ENCODE data around the gene ZNF770. TPM values are rescaled to one million over a fixed set of nuclear protein-coding genes. Genes with fewer than 3 reads are reported as not detected.

ZNF770 gene, protein sequence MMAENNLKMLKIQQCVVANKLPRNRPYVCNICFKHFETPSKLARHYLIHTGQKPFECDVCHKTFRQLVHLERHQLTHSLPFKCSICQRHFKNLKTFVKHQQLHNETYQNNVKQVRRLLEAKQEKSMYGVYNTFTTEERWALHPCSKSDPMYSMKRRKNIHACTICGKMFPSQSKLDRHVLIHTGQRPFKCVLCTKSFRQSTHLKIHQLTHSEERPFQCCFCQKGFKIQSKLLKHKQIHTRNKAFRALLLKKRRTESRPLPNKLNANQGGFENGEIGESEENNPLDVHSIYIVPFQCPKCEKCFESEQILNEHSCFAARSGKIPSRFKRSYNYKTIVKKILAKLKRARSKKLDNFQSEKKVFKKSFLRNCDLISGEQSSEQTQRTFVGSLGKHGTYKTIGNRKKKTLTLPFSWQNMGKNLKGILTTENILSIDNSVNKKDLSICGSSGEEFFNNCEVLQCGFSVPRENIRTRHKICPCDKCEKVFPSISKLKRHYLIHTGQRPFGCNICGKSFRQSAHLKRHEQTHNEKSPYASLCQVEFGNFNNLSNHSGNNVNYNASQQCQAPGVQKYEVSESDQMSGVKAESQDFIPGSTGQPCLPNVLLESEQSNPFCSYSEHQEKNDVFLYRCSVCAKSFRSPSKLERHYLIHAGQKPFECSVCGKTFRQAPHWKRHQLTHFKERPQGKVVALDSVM
- 10 to 100 TPM; 33.1 to 39.3 TPM for total RNA-seq
- 69.8 to 85.5 reads per million in 2 donors for total RNA-seq

- DNase-seq (peak; percentile 72 to 83 (median 74)), ATAC-seq (peak; percentile 88)
- no peaks in the 10 kb centered on the region for H3K36me3 Mint-ChIP-seq (ENCODE audit: low read depth)
- peak within 1 kb of the TSS; percentile 98 for H3K27ac Mint-ChIP-seq
- H3K4me3 Mint-ChIP-seq = peak within 1 kb of the TSS; percentile 96
- H3K27me3 Mint-ChIP-seq = no peaks in the 10 kb centered on the region
- no peaks in the 10 kb centered on the region for H3K9me3 ChIP-seq (ENCODE audit: control insufficient read depth, low read length, poor library complexity, severe bottlenecking)
- peaks cover 20% of the 10 kb centered on the region for H3K4me1 Mint-ChIP-seq
These were observed at the start of gene ZNF770 for GRCh38 chr15:34988027-34988902. ZNF770 (minus strand) TSS chr15:34988287; CDS start chr15:34983434, 4,853 bp downstream.

DNA sequence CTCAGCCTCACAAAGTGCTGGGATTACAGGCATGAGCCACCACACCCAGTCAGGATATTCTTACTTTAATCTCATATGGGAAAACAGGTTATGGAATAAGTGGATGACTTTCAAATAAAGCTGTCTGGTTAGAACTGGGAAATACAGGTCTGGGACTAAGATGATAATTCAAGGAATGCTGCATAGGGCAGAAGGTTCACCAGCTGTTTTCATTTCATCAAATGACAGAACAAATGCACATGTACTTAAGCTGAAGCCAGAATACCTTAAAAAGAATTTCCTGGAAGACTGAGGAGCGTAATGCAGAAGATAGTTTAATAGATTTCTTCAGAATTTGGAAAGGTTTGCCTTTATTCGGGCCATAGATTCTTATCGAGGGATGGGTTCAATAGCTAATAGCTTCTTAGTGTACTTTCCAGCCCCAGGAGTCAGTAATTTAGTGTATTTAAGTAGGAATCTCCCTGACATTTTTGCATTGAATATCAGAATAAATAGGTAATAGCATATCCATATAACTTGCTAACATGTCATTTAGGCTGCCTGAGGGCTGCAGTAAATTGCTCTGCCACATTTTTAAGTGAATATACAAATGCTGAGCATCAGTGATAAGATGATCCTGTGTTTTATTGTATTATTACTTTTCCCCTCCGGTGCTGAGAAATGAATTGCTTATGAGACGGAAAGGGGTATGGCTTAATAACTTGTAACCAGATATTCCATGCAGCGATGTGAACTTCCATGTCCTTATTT is 40.3 kb upstream of the ZNF770 start:
- Mint-ChIP-seq H3K4me3 (no peak overlapping the region), H3K36me3 (ENCODE audit: low read depth) (no peaks in the 10 kb centered on the region), H3K4me1 (no peaks in the 10 kb centered on the region), H3K27ac (no peak overlapping the region), H3K27me3 (peaks cover 17% of the 10 kb centered on the region)
- no peak for DNase-seq
- no peaks in the 10 kb centered on the region for H3K9me3 ChIP-seq (ENCODE audit: control insufficient read depth, low read length, poor library complexity, severe bottlenecking)
- no peak for ATAC-seq

DNA sequence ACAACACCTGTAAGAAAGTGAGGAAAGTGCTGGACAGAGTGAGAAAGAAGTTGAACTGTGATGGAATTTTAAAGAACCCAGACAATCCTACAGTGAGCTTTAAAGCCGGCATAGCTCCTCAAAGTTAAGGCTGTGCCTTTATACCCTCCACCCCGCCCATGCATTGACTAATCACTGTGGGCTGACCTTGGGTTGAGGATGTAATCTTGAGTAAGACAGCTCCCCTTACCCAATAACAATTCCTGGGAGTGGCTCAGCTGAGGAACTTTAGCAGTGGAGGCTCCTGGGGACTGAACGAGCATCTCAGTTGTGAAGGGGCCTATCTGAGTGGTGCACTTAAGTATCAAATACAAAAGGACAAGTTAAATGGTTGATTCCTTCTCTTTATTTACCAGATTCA is 35.7 kb upstream of the ZNF770 start:
- DNase-seq (no peak), ATAC-seq (no peak)
- Mint-ChIP-seq H3K27ac (no peak overlapping the region), H3K4me3 (no peak overlapping the region), H3K4me1 (peaks cover 11% of the 10 kb centered on the region), H3K27me3 (peaks cover 28% of the 10 kb centered on the region), H3K36me3 (ENCODE audit: low read depth) (peaks cover 3% of the 10 kb centered on the region)
- no peaks in the 10 kb centered on the region for H3K9me3 ChIP-seq (ENCODE audit: control insufficient read depth, low read length, poor library complexity, severe bottlenecking)

DNA sequence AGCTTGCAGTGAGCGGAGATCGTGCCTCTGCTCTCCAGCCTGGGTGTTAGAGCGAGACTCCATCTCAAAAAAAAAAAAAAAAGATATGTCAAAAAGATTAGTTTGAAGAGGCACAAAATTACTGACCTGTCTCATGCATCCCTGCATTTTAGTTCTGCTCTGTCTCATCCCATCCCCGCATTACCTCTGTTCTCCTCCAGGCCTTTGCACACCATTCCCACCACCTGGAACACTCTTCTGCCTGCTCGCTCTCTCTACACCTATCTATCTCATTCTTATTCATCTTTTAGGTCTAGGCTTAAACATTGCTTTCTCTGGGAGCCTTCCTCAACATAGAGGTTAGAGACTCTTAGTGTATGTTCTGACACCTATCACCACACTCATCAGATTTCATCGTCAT is 32.9 kb upstream of the ZNF770 start:
- peaks cover 3% of the 10 kb centered on the region for H3K36me3 Mint-ChIP-seq (ENCODE audit: low read depth)
- H3K9me3 ChIP-seq (ENCODE audit: control insufficient read depth, low read length, poor library complexity, severe bottlenecking) = no peaks in the 10 kb centered on the region
- ATAC-seq (no peak), DNase-seq (no peak)
- no peak overlapping the region for H3K4me3 Mint-ChIP-seq
- H3K4me1 Mint-ChIP-seq = peaks cover 11% of the 10 kb centered on the region
- no peak overlapping the region for H3K27ac Mint-ChIP-seq
- peaks cover 23% of the 10 kb centered on the region for H3K27me3 Mint-ChIP-seq

- no peaks in the 10 kb centered on the region for H3K9me3 ChIP-seq (ENCODE audit: control insufficient read depth, low read length, poor library complexity, severe bottlenecking)
- H3K27me3 Mint-ChIP-seq = peaks cover 23% of the 10 kb centered on the region
- no peak overlapping the region for H3K27ac Mint-ChIP-seq
- ATAC-seq = no peak
- peaks cover 3% of the 10 kb centered on the region for H3K36me3 Mint-ChIP-seq (ENCODE audit: low read depth)
- H3K4me1 Mint-ChIP-seq = peaks cover 11% of the 10 kb centered on the region
- peak overlapping the region; percentile 68 for H3K4me3 Mint-ChIP-seq
- DNase-seq = no peak
These were observed 31.6 kb upstream of the ZNF770 start for GRCh38 chr15:35019404-35020327.

DNA sequence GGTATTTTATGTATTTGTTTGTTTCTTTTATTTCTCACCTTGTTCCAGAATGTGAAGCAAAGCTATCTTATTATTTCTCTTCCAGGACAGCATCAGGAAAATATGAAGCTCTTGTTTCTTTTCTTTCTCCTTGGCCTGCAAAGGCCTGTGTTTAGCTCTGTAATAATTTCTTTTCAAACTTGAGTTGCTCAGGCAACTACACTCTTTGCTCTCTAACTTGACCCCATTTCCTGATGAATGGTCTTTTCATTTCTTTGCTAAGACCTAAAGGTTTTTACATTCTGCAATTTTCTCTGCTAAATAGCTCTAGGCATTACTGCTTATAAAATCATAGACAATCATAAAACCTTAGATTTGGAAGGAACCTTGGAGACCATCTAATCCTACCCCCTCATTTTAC is 26.2 kb upstream of the ZNF770 start:
- peaks cover 7% of the 10 kb centered on the region for H3K27me3 Mint-ChIP-seq
- no peaks in the 10 kb centered on the region for H3K9me3 ChIP-seq (ENCODE audit: control insufficient read depth, low read length, poor library complexity, severe bottlenecking)
- no peak overlapping the region for H3K27ac Mint-ChIP-seq
- ATAC-seq = no peak
- H3K36me3 Mint-ChIP-seq (ENCODE audit: low read depth) = no peaks in the 10 kb centered on the region
- peaks cover 3% of the 10 kb centered on the region for H3K4me1 Mint-ChIP-seq
- DNase-seq = no peak
- no peak overlapping the region for H3K4me3 Mint-ChIP-seq

DNA sequence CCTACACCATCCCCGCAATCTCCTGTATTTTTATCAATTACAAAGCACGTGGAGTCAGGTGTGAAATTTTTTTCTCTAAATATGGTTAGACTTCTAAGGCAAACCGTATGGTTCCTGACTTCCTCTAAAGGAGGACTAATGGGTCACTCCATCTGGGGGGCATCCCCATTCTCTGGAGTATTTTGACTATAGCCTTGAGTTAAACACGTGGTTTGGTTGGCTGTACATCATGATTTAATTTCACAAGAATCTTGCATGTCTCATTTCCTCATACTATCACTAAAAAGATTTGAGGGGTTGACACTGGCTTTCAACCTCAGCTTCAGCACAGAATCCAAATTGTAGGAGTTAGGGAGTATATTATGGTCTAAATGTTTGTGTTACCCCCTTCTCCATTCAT is 25.3 kb upstream of the ZNF770 start:
- H3K4me3 Mint-ChIP-seq = no peak overlapping the region
- H3K4me1 Mint-ChIP-seq = no peaks in the 10 kb centered on the region
- DNase-seq (no peak), ATAC-seq (no peak)
- H3K27me3 Mint-ChIP-seq = peaks cover 7% of the 10 kb centered on the region
- no peak overlapping the region for H3K27ac Mint-ChIP-seq
- no peaks in the 10 kb centered on the region for H3K9me3 ChIP-seq (ENCODE audit: control insufficient read depth, low read length, poor library complexity, severe bottlenecking)
- no peaks in the 10 kb centered on the region for H3K36me3 Mint-ChIP-seq (ENCODE audit: low read depth)

DNA sequence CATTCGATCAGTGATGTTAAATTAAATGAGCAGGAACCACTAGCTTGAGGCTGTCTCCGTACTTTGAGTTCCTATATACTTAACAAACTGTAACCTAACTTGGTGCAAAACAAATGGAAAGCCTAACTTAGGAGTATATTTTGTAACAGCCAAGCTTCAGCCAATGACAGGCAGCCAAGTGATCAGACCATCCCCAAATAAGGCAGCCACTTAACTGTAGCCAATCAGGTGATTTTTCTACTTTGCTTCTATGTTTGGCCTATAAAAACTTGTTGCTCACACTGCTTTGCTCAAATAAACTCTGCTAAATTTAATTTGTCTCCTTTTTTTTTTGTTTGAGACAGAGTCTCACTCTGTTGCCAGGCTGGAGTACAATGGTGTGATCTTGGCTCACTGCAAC is 19.3 kb upstream of the ZNF770 start:
- ATAC-seq (no peak), DNase-seq (no peak)
- no peaks in the 10 kb centered on the region for H3K36me3 Mint-ChIP-seq (ENCODE audit: low read depth)
- H3K4me3 Mint-ChIP-seq = no peak overlapping the region
- no peak overlapping the region for H3K27ac Mint-ChIP-seq
- no peaks in the 10 kb centered on the region for H3K9me3 ChIP-seq (ENCODE audit: control insufficient read depth, low read length, poor library complexity, severe bottlenecking)
- H3K27me3 Mint-ChIP-seq = peaks cover 25% of the 10 kb centered on the region
- H3K4me1 Mint-ChIP-seq = no peaks in the 10 kb centered on the region

GRCh38 chr15:35005933-35006332 is 17.8 kb upstream of the ZNF770 start:
- ATAC-seq = no peak
- DNase-seq = no peak

DNA sequence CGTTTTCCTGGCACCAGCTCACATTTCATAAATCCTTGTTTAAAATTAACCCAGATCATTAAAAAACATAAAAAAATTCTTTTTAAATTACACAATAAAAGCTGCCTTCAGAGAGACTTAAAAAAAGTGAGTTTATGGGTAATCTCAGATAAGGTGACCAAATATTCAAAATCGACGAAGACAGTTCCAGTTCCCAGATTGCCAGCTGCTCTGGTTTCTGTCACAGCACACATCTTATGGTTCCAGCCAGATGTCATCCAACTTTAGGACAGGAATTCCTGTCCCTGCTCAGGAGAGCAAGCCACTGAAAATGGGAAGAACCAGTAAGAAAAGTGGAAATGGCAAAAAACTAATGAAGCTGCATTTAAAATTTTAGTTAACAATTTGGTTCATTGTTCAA is 15.8 kb upstream of the ZNF770 start:
- Mint-ChIP-seq H3K36me3 (ENCODE audit: low read depth) (peaks cover under 1% of the 10 kb centered on the region), H3K4me3 (no peak overlapping the region), H3K27ac (no peak overlapping the region), H3K27me3 (peaks cover 18% of the 10 kb centered on the region), H3K4me1 (no peaks in the 10 kb centered on the region)
- no peak for ATAC-seq
- no peak for DNase-seq
- H3K9me3 ChIP-seq (ENCODE audit: control insufficient read depth, low read length, poor library complexity, severe bottlenecking) = no peaks in the 10 kb centered on the region

More at GRCh38 chr15:35005933-35006332, 17.8 kb upstream of the ZNF770 start:
- Mint-ChIP-seq H3K36me3 (ENCODE audit: low read depth) (no peaks in the 10 kb centered on the region), H3K27me3 (peaks cover 19% of the 10 kb centered on the region), H3K4me1 (no peaks in the 10 kb centered on the region), H3K4me3 (no peak overlapping the region), H3K27ac (no peak overlapping the region)
- H3K9me3 ChIP-seq (ENCODE audit: control insufficient read depth, low read length, poor library complexity, severe bottlenecking) = no peaks in the 10 kb centered on the region

GRCh38 chr15:35000511-35000910 is 12.4 kb upstream of the ZNF770 start:
- H3K27me3 Mint-ChIP-seq = peaks cover 15% of the 10 kb centered on the region
- no peak for DNase-seq
- no peaks in the 10 kb centered on the region for H3K9me3 ChIP-seq (ENCODE audit: control insufficient read depth, low read length, poor library complexity, severe bottlenecking)
- H3K4me1 Mint-ChIP-seq = no peaks in the 10 kb centered on the region
- no peak overlapping the region for H3K27ac Mint-ChIP-seq
- H3K4me3 Mint-ChIP-seq = no peak overlapping the region
- H3K36me3 Mint-ChIP-seq (ENCODE audit: low read depth) = peaks cover 3% of the 10 kb centered on the region
- no peak for ATAC-seq

- H3K36me3 Mint-ChIP-seq (ENCODE audit: low read depth) = peaks cover 3% of the 10 kb centered on the region
These were observed 11.8 kb upstream of the ZNF770 start for GRCh38 chr15:34999906-35000305.

More at GRCh38 chr15:34999906-35000305, 11.8 kb upstream of the ZNF770 start:
- no peak for DNase-seq
- H3K4me3 Mint-ChIP-seq = no peak overlapping the region
- no peak for ATAC-seq
- peaks cover 13% of the 10 kb centered on the region for H3K27me3 Mint-ChIP-seq
- no peaks in the 10 kb centered on the region for H3K9me3 ChIP-seq (ENCODE audit: control insufficient read depth, low read length, poor library complexity, severe bottlenecking)
- H3K4me1 Mint-ChIP-seq = no peaks in the 10 kb centered on the region
- H3K27ac Mint-ChIP-seq = no peak overlapping the region

Data from T-helper 17 cell (primary cell).